ENCODE data around the gene PTPA. TPM values are rescaled to one million over a fixed set of nuclear protein-coding genes. Genes with fewer than 3 reads are reported as not detected.

PTPA gene
- total RNA-seq, 3 donors from 2014 or later: 34.2 to 83.4 (median 71.1) TPM

- Histone ChIP-seq H3K4me3 (peak overlapping the region in 1 of 3 donors; percentile 15), H3K27me3 (no peaks in the 10 kb centered on the region), H3K27ac (peak overlapping the region; percentile 98 to 100), H3K9me3 (no peaks in the 10 kb centered on the region), H3K36me3 (no peaks in the 10 kb centered on the region), H3K4me1 (peaks cover 39 to 52% of the 10 kb centered on the region in 2 donors)
- intact Hi-C loops (cut with DNase I; ENCODE audit: low total_unique reads): loop anchor here (2.0 kb wide), 1 partner anchor 29 kb away; no protein-coding TSS in a partner anchor
- TF ChIP-seq POLR2AphosphoS5 (IDR thresholded peaks at IDR 0.05) (peak in 2 of 3 donors; percentile 16 to 28), CTCF (IDR thresholded peaks at IDR 0.05) (no peak)
- no peak for DNase-seq (ENCODE audit: low spot score in 2 of 2)
Observed at GRCh38 chr9:129145841-129146292, 34.7 kb downstream of the PTPA start.

GRCh38 chr9:129146441-129146941, 35.3 kb downstream of the PTPA start:
- H3K4me1 ChIP-seq: peaks cover 35 to 46% of the 10 kb centered on the region in 2 donors

GRCh38 chr9:129148463-129149204, 37.4 kb downstream of the PTPA start:
- H3K27ac ChIP-seq: peak overlapping the region; percentile 98 to 100

More at GRCh38 chr9:129146441-129146941, 35.3 kb downstream of the PTPA start:
- Histone ChIP-seq H3K36me3 (no peaks in the 10 kb centered on the region), H3K9me3 (no peaks in the 10 kb centered on the region), H3K4me3 (peak overlapping the region in 1 of 3 donors; percentile 26), H3K27me3 (no peaks in the 10 kb centered on the region), H3K27ac (peak overlapping the region; percentile 98 to 100)
- intact Hi-C loops (cut with DNase I; ENCODE audit: low total_unique reads): no loop called here
- DNase-seq (ENCODE audit: low spot score in 2 of 2): no peak
- no peak for TF ChIP-seq CTCF (IDR thresholded peaks at IDR 0.05)
- TF ChIP-seq POLR2A (IDR thresholded peaks at IDR 0.05): no peak
- TF ChIP-seq POLR2AphosphoS5 (IDR thresholded peaks at IDR 0.05): no peak

GRCh38 chr9:129149442-129149841, 38.2 kb downstream of the PTPA start:
- Histone ChIP-seq H3K36me3 (no peaks in the 10 kb centered on the region), H3K4me1 (peaks cover 15 to 20% of the 10 kb centered on the region in 2 donors), H3K9me3 (no peaks in the 10 kb centered on the region), H3K27me3 (no peaks in the 10 kb centered on the region), H3K4me3 (no peak overlapping the region), H3K27ac (peak overlapping the region in 1 of 2 donors; percentile 32)
- intact Hi-C loops (cut with DNase I; ENCODE audit: low total_unique reads): no loop called here
- no peak for DNase-seq (ENCODE audit: low spot score in 2 of 2)
- TF ChIP-seq POLR2AphosphoS5 (IDR thresholded peaks at IDR 0.05): no peak
- no peak for TF ChIP-seq CTCF (IDR thresholded peaks at IDR 0.05)
- TF ChIP-seq POLR2A (IDR thresholded peaks at IDR 0.05): no peak

More at GRCh38 chr9:129148463-129149204, 37.4 kb downstream of the PTPA start:
- Histone ChIP-seq H3K27me3 (no peaks in the 10 kb centered on the region), H3K4me3 (no peak overlapping the region), H3K9me3 (no peaks in the 10 kb centered on the region), H3K36me3 (no peaks in the 10 kb centered on the region), H3K4me1 (peaks cover 20 to 25% of the 10 kb centered on the region in 2 donors)
- TF ChIP-seq POLR2AphosphoS5 (IDR thresholded peaks at IDR 0.05) (no peak), POLR2A (IDR thresholded peaks at IDR 0.05) (no peak), CTCF (IDR thresholded peaks at IDR 0.05) (no peak)
- DNase-seq (ENCODE audit: low spot score in 2 of 2): no peak
- intact Hi-C loops (cut with DNase I; ENCODE audit: low total_unique reads): no loop called here

- no peak overlapping the region for H3K4me3 ChIP-seq
- TF ChIP-seq CTCF (IDR thresholded peaks at IDR 0.05) (no peak), POLR2A (IDR thresholded peaks at IDR 0.05) (no peak), POLR2AphosphoS5 (IDR thresholded peaks at IDR 0.05) (no peak)
- no peak for DNase-seq (ENCODE audit: low spot score in 2 of 2)
- no peaks in the 10 kb centered on the region for H3K27me3 ChIP-seq
- H3K9me3 ChIP-seq: no peaks in the 10 kb centered on the region
- intact Hi-C loops (cut with DNase I; ENCODE audit: low total_unique reads): no loop called here
- peaks cover 15 to 16% of the 10 kb centered on the region in 2 donors for H3K4me1 ChIP-seq
- H3K36me3 ChIP-seq: no peaks in the 10 kb centered on the region
- H3K27ac ChIP-seq: no peak overlapping the region
Observed at GRCh38 chr9:129150122-129150521, 38.9 kb downstream of the PTPA start.

All from breast epithelium (tissue), 4 donors.